Hematopoietic multipotent progenitor cell treated with erythropoietin and hydrocortisone succinate and interleukin-3 and kit ligand, for 6 days (in vitro differentiated cells): ENCODE data around the gene ENAH.
"Not testable (repeated sequence)": the region's sequence is repeated elsewhere in the genome, so short reads cannot be mapped to it uniquely, and the experiment has no call there.

ENCODE experiments used
- DNase-seq: peaks from one replicate; pipeline ENCODE4 v3.0.0-alpha.2; 2015

The ENAH gene

GRCh38 chr1:225670806-225671733, 18.1 kb upstream of the ENAH start:
- no peak for DNase-seq

- no peak for DNase-seq
These were observed 17.4 kb upstream of the ENAH start for GRCh38 chr1:225670356-225670755.

- no peak for DNase-seq
These were observed 15.3 kb upstream of the ENAH start for GRCh38 chr1:225668222-225668621.

DNA sequence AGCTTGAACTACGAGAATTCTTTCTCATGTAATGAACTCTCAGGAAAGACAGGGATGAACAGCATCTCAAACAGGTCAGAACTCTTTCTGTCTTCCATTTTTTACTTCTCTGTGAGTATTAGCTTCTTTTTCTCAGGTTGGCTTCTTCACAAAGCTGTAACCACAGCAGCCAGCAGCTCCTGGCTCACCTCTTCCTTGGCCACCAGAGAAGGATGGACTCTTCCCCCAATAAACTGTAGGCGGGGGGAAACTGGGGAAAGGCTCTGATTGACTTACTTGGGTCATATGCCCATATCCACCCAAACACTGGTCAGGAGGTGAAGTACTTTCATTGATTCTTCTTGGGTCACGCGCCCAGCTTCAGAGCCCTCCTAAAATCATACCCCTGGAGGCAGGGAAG, 14.4 kb upstream of the ENAH start:
- DNase-seq, result no peak

- DNase-seq, result no peak
These were observed 13.6 kb upstream of the ENAH start for GRCh38 chr1:225666495-225666894.

DNA sequence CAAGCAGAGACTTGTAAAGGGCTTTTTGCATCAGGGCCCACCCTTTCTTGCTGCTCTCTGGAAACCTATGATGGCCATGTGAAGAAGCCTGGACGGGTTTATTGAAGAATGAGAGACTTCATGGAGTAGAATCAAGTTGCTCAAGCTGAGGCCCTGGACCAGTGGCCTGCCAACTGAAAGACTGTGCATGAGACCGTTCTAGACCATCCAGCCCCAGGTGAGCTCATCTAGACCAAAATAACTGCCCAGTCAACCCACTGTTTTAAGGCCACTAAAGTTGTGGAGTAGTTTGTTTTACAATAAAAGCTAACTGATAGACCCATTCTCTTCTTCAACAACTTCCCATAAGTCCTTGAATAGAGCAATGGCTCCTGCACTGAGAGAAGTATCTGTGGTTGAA, 11.8 kb upstream of the ENAH start:
- no peak for DNase-seq

- DNase-seq, result no peak
These were observed 9.2 kb upstream of the ENAH start for GRCh38 chr1:225662155-225662554.

- no peak for DNase-seq
These were observed 7.6 kb upstream of the ENAH start for GRCh38 chr1:225660544-225660946.

GRCh38 chr1:225658041-225658440, 5.1 kb upstream of the ENAH start:
- no peak for DNase-seq

GRCh38 chr1:225657462-225657989, 4.6 kb upstream of the ENAH start:
- no peak for DNase-seq

DNA sequence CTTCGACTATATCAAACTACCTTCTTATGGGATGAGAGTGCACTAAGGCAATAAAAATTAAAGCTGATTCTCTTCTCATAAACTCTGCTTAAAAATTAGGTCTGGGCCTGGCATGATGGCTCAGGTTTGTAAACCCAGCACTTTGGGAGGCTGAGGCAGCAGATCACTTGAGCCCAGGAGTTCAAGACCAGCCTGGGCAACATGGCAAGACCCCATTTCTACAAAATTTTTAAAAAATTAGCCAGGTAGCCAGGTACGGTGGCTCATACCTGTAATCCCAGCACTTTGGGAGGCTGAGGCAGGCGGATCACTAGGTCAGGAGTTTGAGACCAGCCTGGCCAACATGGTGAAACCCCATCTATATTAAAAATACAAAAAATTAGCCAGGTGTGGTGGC, 3.3 kb upstream of the ENAH start:
- DNase-seq, result not testable (repeated sequence)

- DNase-seq, result peak; percentile 69
These were observed 2.8 kb upstream of the ENAH start for GRCh38 chr1:225655509-225656258.

DNA sequence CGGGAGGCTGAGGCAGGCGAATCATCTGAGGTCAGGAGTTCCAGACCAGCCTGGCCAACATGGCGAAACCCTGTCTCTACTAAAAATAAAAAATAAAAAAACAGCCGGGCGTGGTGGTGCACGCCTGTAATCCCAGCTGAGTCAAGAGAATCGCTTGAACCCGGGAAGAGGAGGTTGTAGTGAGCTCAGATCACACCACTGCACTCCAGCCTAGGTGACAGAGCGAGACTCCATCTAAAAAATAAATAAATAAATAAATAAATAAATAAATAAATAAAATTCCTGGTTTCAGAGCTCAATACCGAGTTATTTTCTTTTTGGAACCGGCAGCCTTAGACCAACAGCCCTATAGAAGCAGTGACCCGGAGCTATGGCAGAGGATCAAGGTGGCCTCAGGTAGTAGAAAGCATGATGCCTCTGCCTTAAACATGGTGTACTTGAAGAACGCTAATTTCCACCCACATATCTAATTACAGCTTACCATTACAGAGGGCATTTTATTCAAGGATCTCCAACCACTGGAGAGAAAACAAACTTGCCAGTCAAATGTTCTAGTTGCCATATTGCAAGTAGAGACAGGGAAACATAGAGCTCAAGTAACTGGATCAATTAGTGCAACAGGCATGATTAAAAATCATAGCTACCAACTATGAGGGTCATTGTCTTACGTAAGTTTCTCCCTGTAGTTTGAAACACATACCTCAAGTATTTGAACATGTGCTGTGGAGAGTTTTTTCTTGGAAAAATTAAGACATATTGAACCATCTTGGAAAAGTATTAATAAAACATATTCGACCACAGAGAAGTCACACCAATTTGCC, 2.0 kb upstream of the ENAH start:
- DNase-seq, result no peak

DNA sequence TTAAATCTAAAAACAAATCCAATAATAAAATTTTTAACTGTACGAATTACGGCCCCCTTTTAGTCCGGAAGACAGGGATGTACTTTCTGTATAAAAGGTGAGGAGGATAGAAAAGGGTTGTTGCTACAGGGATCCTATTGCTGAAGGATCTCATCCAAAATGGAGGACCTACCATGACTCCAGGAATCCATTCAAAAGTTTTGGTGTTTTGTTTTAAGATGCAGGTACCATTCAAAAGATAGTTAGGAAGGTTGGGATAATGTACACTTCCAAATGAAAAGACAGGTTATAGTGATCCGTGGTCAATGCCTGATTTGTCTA, 1.3 kb upstream of the ENAH start:
- DNase-seq, result no peak

- peak; percentile 10 for DNase-seq
These were observed 747 bp upstream of the ENAH start for GRCh38 chr1:225653463-225654276.

DNA sequence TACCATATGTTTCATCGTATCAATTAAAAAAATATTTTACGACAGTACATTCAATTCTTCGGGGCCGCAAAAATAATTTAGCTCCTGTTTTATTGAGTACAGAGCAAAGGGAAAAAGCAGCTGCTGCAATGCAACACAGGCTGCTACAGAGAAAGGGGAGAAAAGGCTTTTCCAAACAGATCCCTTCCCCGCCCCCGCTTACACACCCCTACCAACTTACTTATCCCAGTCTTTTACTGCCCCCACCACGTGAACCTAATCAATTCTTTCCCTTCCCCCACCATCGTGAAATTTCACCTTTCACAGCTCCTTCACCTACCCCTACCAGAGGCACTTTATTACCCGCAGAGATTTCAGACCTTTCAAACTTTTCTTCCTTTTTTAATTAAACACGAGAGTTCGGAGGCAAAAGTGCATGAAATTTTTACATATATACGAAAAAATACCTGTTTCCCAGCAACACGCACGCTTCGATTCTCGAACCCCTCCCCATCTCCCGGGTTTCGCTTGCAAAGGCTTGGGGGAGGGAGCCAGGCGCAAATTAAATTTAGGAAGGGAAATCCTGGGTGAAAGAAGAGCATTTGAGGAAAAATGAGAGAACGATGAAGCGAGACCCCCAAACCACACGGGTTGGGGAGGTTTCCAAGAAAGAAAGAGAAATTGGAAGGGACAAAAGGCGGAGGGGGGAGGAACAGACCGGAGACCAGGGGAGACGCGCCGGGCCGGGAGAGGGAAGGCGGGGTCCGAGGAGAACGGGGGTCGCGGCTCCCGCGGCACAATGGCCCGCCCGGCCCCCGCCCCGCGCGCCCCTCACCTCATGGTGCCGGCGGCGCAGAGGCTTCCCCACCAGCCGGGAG, 823 bp downstream of the ENAH start:
- DNase-seq, result no peak

GRCh38 chr1:225651376-225651871, 1.5 kb downstream of the ENAH start:
- DNase-seq, result no peak

- no peak for DNase-seq
These were observed 2.7 kb downstream of the ENAH start for GRCh38 chr1:225650179-225650578.

- DNase-seq, result no peak
These were observed 7.6 kb downstream of the ENAH start for GRCh38 chr1:225645194-225645895.

DNA sequence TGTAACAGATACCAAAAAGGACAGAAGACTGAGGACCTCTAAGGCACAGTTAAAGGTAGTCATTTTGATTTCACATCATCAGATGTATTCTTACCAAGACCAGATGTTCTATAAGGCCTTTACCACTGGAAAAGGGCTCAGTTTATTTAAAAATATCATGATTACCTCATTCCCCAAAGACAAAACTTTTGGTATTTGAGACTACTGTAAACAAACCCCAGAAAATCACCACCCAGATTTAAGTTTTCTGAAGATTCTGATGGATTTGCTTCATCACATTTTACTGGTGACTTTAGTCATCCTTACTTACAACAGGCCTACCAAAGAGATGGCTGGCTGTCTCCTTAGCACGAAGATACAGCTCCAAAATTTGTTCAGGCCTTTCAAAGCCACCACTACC, 8.3 kb downstream of the ENAH start:
- no peak for DNase-seq
